GM15510 (cell line): ENCODE data around the gene HAPLN2.

Source experiments
- POLR2A ChIP-seq: IDR thresholded peaks from 3 replicates; pipeline ENCODE4 v1.6.1; 2011; ENCODE audit warnings: borderline replicate concordance; ENCODE audit not compliant: insufficient read length; ENCODE audit errors: extremely low read depth

Gene HAPLN2

DNA sequence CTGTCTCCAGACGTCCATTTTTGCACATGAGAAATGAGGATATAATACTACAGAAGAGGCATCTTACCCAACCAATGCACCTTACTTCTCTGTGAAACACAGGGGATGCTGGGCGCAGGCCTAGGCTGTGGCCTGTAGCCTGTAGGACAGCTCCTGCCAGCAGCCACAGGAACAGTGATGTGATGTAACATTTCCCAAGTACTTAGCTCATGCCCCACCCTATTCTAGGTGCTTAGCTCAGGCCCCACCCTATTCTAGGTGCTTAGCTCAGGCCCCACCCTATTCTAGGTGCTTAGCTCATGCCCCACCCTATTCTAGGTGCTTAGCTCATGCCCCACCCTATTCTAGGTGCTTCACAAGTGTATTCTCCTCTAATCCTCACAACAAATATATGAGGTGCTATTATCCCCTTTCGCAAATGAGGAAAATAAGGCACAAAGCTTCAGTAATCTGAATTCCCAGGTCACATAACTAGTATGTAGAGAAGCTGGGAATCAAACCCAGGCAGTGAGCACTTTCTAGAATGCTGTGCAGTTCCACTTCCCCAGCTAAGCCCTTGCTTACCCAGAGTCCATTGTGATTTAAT lies 32.2 kb upstream of the HAPLN2 start:
- TF ChIP-seq POLR2A, result no peak

DNA sequence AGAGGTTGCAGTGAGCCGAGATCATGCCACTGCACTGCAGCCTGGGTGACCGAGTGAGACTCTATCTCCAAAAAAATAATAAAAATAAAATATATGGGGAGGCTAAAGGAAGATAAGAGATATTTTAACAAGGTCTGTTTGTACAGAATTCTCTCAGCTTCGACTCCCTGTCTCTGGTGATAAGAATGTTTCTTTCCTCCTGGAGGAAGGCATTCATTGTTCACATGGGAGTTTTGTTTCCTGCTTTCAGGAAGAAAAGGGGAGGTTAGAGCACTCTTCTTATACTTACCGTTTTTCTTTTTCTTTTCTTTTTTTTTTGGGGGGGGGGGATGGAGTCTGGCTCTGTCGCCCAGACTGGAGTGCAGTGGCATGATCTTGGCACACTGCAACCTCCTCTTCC lies 29.7 kb upstream of the HAPLN2 start:
- TF ChIP-seq POLR2A, result no peak

DNA sequence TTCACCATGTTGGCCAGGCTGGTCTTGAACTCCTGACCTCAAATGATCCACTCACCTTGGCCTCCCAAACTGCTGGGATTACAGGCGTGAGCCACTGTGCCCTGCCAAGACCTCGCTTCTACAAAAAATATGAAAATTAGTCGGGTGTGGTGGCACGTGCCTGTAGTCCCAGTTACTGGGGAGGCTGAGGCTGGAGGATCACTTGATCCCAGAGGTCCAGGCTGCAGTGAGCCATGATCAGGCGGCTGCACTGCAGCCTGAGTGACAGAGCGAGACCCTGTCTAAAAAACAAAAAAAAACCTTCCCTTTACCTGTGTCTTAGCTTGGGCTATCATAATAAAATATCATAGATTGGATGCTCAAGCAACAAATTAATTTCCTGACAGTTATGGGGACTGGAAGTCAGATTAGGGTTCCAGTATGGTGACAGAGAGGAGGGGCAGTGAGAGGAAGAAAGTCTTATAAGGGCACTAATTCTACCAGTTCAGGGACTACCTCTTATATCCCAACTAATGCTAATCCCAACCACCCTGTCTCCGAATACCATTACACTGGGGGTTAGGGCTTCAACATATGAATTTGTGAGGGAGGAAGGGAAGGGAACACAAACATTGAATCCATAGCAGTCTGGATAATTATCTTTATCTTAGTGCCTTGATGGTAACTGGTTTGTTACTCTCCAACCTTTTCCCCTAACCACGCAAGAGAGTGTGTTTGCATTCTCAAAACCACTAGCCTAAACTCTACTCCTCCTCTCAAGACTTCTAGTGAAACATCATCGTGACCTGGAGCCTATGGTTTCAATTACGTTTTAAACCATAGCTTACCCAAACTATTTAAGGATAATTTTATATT lies 28.7 kb upstream of the HAPLN2 start:
- no peak for TF ChIP-seq POLR2A

DNA sequence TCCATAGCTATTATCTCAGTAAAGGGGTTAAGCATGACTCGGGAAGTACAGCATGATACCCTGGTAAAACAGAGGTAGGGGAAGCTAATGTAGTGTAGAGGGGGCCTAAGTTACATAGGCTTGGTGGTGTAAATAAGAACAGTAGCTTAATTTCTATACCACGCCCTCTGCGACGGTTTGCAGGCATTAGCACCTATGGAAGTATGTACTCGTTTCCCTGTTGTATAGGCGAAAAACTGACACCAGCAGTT lies 28.1 kb upstream of the HAPLN2 start:
- TF ChIP-seq POLR2A, result no peak

DNA sequence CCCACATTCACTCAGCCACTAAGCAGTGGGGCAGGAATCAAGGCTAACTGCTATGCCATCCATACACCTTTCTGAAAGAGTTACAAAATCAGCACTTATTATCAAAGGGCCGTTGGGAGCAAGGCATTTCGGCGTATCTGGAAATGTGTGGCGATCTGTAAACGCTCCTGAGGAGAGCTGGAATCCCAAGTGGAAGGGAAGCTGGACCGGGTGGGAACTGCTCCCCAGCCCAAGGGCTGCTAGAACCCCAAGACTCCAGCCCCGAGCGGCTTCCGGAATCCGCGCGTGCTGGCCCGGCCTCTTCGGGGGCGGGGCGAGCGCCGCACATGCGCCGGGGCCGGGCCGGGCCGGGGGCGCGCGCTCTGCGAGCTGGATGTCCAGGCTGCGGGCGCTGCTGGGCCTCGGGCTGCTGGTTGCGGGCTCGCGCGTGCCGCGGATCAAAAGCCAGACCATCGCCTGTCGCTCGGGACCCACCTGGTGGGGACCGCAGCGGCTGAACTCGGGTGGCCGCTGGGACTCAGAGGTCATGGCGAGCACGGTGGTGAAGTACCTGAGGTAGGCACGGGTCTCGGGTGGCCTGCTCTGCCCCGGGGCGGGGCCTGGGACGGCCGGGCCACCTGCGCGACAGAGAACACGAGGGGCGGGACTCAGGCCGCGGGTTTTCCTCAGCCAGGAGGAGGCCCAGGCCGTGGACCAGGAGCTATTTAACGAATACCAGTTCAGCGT lies 27.6 kb upstream of the HAPLN2 start, which contains the start of gene NAXE:
Gene NAXE, plus strand, starts transcription at position 345 of the 726 bp plus-strand sequence. Its CDS starts 29 bp downstream, at position 374.
- TF ChIP-seq POLR2A, result peak; percentile 93

DNA sequence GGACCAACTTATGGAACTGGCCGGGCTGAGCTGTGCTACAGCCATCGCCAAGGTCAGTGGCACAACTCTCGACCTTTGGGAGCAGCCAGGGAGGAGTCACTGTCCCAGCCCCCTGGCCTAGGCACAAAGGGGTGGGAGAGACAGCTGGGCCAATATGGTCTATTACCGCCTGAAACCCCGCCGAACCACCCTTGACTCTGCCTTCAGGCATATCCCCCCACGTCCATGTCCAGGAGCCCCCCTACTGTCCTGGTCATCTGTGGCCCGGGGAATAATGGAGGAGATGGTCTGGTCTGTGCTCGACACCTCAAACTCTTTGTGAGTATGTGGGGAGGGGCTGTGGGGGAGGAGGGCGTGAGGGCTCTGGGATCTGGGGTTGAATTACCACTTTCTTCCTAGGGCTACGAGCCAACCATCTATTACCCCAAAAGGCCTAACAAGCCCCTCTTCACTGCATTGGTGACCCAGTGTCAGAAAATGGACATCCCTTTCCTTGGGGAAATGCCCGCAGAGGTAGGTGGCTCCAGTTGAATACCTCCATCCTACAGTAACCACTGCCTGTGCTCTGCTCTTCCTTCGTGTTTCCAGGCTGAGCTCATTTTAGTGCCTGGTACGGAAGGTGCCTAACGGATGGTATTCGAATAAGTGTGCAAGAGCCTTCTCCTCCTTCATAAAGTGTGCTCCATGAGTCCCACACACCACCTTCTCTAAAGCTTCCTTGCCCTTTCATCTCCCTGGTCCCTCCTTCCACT lies 26.9 kb upstream of the HAPLN2 start:
- no peak for TF ChIP-seq POLR2A

DNA sequence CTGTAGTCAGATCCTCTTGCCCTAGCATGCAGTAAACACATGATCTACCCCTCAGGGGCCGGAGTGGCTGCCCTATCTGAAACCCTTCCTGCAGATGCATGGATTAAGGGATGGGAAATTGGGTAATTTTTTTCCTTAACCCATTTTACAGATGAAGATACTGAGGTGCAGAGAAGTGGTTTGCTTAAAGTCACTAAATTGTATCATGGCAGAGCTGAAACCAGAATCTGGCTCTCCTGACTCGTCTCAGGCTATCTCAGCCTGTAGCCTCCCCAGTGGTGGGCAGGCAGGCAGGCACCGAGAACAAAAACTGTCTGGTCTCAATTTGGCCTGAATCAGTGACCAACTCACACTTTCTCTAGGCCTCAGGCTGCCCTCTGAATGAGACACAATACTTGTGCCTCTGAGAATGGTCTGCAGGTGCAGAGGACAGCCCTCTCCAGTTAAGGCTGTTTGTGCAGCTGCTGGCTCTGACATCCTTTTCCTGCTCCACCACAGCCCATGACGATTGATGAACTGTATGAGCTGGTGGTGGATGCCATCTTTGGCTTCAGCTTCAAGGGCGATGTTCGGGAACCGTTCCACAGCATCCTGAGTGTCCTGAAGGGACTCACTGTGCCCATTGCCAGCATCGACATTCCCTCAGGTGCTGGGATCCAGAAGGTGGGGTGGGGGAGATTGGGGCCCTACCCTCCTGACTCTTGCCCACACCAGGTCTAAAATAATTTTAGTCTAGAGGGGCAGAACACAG lies 26.1 kb upstream of the HAPLN2 start:
- no peak for TF ChIP-seq POLR2A

DNA sequence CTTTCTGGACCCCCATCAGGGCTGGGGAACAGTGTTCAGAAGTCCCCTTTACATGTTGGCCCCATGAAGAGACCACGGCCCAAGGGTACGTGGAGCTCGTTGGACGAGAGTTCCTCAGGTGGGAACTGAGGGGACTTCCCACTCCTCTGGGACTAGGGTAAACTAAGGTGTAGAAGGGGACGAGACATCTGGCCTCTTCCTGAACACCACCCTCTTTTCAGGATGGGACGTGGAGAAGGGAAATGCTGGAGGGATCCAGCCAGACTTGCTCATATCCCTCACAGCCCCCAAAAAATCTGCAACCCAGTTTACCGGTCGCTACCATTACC lies 25.6 kb upstream of the HAPLN2 start:
- no peak for TF ChIP-seq POLR2A

DNA sequence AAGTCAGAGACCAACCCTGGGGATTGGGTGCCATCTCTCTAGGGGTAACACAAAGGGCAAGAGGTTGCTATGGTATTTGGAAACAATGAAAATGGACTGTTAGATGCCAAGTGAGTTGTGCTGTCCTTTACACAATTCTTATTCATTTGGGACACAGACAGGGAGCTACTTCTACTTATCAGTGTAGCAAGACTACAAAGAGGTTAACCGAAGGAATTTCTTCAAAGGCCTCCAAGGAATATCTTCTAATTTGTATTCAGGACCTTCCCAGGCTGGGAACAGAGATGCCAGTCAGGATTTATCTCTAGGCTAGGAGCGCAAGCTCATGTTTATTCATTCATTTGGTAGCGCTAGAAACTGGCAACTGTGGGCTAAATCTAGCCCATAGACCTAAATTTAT lies 25.0 kb upstream of the HAPLN2 start:
- no peak for TF ChIP-seq POLR2A

DNA sequence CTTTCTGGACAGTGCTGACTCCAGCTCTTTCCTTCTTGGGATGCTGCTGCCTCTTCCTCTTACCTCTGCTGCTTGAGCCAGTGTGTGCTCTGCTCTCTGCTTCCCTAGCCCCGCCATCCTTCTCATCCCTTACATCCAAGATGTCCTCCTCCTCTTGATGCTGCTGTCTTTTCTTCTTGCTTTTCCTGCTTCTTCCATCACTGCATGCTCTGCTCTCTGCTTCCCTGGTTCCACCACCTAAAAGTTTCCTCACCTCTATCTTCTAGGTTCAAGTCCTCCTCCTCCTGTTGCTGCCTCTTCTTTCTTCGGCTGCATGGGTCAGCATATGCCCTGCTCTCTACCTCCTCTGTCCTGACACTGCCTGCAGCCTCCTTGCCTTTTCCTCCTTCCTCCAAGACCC lies 24.2 kb upstream of the HAPLN2 start:
- no peak for TF ChIP-seq POLR2A

DNA sequence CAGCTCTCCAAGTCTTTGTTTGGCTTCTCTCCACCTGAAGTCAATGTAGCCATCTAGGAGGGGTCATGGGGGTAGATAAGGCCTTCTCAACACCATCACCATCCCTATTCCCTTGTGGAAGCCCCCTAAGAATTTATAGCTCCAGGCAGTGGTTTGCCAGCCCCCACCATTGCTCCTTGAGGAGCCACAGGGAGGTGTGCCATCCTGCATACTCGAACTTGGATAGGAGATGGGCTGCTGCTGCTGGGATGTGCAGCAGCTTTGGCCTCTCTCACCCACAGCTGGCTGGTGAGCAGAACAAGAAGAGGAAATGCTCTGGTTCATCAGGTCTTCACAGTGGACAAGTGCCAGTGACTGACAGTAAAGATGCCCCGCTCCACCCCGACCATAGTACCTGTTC lies 22.8 kb upstream of the HAPLN2 start:
- TF ChIP-seq POLR2A, result no peak

DNA sequence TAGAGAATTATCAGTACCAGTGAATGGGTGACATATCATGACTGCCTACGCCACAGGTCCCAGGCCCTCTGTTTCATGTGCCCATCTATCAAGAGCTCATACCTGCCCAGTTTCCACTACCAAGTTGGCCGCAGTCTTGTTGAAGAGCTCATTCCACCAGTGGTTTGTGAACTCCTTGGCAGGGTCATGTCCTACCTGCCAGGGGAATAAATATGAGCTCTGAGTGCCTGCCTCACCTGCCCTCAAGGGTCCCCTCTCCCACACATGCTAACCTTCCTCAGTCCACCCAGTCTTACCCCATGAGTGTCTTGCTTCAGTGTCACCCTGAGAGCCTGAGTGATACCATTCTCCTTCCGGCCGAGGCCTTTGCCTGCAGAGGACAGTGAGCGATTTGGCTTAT lies 21.1 kb upstream of the HAPLN2 start:
- no peak for TF ChIP-seq POLR2A

DNA sequence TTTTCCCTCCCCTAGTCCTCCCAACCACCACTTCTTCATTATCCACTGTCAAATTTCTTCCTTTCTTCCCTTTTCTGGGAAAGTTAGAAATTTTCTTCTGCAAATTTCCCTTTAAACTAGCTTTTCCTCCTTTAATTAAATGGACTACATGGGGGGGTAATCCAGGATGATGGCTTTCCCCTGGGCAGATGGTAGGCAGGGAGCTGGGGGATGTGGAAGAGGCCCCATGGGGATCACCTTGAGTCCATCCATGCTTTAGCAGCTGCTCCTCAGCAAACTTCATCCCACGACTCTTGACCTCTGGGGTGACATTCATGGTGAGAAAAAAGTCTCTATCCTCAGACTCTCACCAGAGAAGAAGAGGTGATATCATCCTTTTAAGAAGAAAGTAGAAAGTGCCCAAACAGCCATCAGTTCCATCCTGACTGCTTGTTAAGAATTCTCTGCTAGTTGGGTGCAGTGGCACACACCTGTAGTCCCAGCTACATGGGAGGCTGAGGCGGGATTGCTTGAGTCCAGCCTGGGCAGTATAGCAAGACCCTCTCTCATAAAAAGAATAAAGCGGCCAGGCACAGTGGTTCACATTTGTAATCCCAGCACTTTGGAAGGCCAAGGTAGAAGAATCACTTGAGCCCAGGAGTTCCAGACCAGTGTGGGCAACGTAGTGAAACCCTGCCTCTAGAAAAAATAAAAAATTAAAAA lies 20.3 kb upstream of the HAPLN2 start:
- TF ChIP-seq POLR2A, result no peak

DNA sequence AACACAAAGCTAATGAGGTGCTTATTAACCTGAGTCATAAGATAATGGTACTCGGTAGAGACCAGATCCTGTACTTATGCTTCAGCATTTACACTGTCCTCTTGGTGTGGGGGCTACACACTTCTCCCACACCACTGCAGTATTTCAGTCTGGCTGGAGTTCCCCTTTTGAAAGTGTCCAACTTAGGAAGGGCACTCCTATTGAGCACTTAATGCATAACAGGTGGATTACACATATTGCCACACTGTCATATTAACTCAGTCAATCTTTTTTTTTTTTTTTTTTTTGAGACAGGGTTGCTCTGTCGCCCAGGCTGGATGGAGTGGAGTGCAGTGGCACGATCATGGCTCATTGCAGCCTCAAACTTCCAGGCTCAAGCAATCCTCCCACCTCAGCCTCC lies 19.4 kb upstream of the HAPLN2 start:
- TF ChIP-seq POLR2A, result no peak
